K562 (cell line): ENCODE data around the gene HLCS. TPM values are rescaled to one million over a fixed set of nuclear protein-coding genes. Genes with fewer than 3 reads are reported as not detected.

Experiments
- ATAC-seq: fragments of 200-7000 bp; cut with Tn5 transposase; 3 replicates; pipeline ENCODE4 v1.9.1; 2020; ENCODE audit warnings: moderate library complexity
- BruUV-seq: library from RNA; stranded (reverse); fragments of 400-500 nt; replicated peaks from 2 replicates; lab custom pipeline; 2021; lab: Mats Ljungman, UMichigan
- CTCF ChIA-PET: fragments of 300-600 bp; formaldehyde crosslinking; extraction: SDS; loops from one replicate; lab custom pipeline; 2021; ENCODE audit warnings: low intra/inter-chr PET ratio; lab: Yijun Ruan, JAX
- POLR2A ChIA-PET: fragments of 300-600, 350-650 bp; sonication (Branson Sonifier 250); formaldehyde crosslinking; extraction: SDS; loops from one replicate; lab custom pipeline; 2021; ENCODE audit warnings: antibody characterized with exemption, inconsistent platforms; lab: Yijun Ruan, JAX
- DNase-seq, 4 experiments: peaks; one replicate each; pipeline versions ENCODE4 v3.0.0 to v3.0.0-alpha.2; 2011 to 2018; ENCODE audit warnings: low spot score in 3 of 4, mixed read lengths in 3 of 4; ENCODE audit errors: extremely low read depth in 1 of 4
- FAIRE-seq: peaks from 2 replicates; lab custom pipeline; 2011; peaks lifted over from hg19 to GRCh38; lab: Jason Lieb, UNC
- H2AFZ ChIP-seq: 2 replicates; pipeline ENCODE4 v1.6.0; 2011; ENCODE audit warnings: low read depth, low read length, control low read depth, inconsistent platforms
- H3K27ac ChIP-seq: fragments of 200-600 bp; 3 replicates; pipeline ENCODE4 v1.8.0; 2011; ENCODE audit warnings: low read depth, mild to moderate bottlenecking, control low read depth, inconsistent platforms, low read length, moderate library complexity, mixed read lengths; ENCODE audit errors: extremely low read depth
- H3K27me3 ChIP-seq, 2 experiments: fragments of 300-600 bp in 1 of 2; 2 replicates in 1 of 2; 3 replicates in 1 of 2; pipeline versions ENCODE4 v1.6.0 to v1.8.0; 2011; ENCODE audit warnings: inconsistent platforms in 2 of 2, low read length in 2 of 2, mild to moderate bottlenecking in 1 of 2, mixed read lengths in 1 of 2, moderate library complexity in 1 of 2; ENCODE audit not compliant: control insufficient read depth in 2 of 2, insufficient read depth in 2 of 2
- H3K36me3 ChIP-seq: fragments of 300-600 bp; 3 replicates; pipeline ENCODE4 v1.8.0; 2011; ENCODE audit warnings: mild to moderate bottlenecking, low read length, inconsistent platforms; ENCODE audit not compliant: control insufficient read depth, insufficient read depth
- H3K4me1 ChIP-seq, 2 experiments: fragments of 200-600 bp in 1 of 2; replicated peaks in 1 of 2; 2 replicates in 1 of 2; 3 replicates in 1 of 2; pipeline versions ENCODE4 v1.5.1 to v1.8.0; 2011; ENCODE audit warnings: inconsistent platforms in 2 of 2, low read length in 2 of 2, mild to moderate bottlenecking in 1 of 2, mixed read lengths in 1 of 2, moderate library complexity in 1 of 2; ENCODE audit not compliant: control insufficient read depth in 2 of 2, insufficient read depth in 2 of 2
- H3K4me2 ChIP-seq: 2 replicates; pipeline ENCODE4 v1.6.1; 2011; ENCODE audit warnings: low read length, control low read depth, inconsistent platforms, mixed read lengths; ENCODE audit not compliant: insufficient read depth
- H3K4me3 ChIP-seq: fragments of 200-600 bp; sonication (generic), shearing (Covaris generic); 2 replicates; pipeline ENCODE4 v1.5.1; 2016; ENCODE audit warnings: control low read depth, inconsistent platforms
- H3K79me2 ChIP-seq: fragments of 200-600 bp; 3 replicates; pipeline ENCODE4 v1.8.0; 2011; ENCODE audit warnings: low read length, inconsistent platforms; ENCODE audit not compliant: control insufficient read depth, insufficient read depth
- H3K9ac ChIP-seq, 2 experiments: 2 replicates each; pipeline versions ENCODE4 v1.6.0 to v1.6.1; 2011; ENCODE audit warnings: low read depth in 2 of 2, low read length in 2 of 2, control low read depth in 1 of 2, inconsistent platforms in 1 of 2, mild to moderate bottlenecking in 1 of 2, mixed read lengths in 1 of 2; ENCODE audit not compliant: insufficient read depth in 1 of 2
- H3K9me1 ChIP-seq: one replicate; pipeline ENCODE4 v1.6.0; 2011; ENCODE audit warnings: inconsistent platforms, mild to moderate bottlenecking, low read length, moderate library complexity; ENCODE audit not compliant: control insufficient read depth, insufficient read depth
- H3K9me3 ChIP-seq: replicated peaks from 2 replicates; pipeline ENCODE4 v1.5.1; 2011; ENCODE audit warnings: low read depth, low read length, inconsistent platforms; ENCODE audit not compliant: control insufficient read depth, insufficient read depth
- H4K20me1 ChIP-seq: replicated peaks from 2 replicates; pipeline ENCODE4 v1.6.1; 2011; ENCODE audit warnings: low read length, inconsistent platforms, mixed read lengths; ENCODE audit not compliant: control insufficient read depth, insufficient read depth
- E4F1 ChIP-seq: fragments of 250-450 bp; sonication (Bioruptor Pico); IDR thresholded peaks from 2 replicates; pipeline ENCODE4 v1.5.0; 2021; ENCODE audit warnings: mild to moderate bottlenecking, borderline replicate concordance
- NFYB ChIP-seq: IDR thresholded peaks from 2 replicates; pipeline ENCODE4 v1.6.1; 2011; ENCODE audit warnings: mild to moderate bottlenecking, moderate library complexity; ENCODE audit not compliant: insufficient read length; ENCODE audit errors: extremely low read depth
- NR3C1 ChIP-seq: sonication (generic); formaldehyde crosslinking; IDR thresholded peaks from 2 replicates; pipeline ENCODE4 v1.8.1; 2022; ENCODE audit warnings: missing genetic modification reagents
- POU5F1 ChIP-seq: fragments of 150-350 bp; IDR thresholded peaks from 2 replicates; pipeline ENCODE4 v1.6.1; 2014; ENCODE audit warnings: borderline replicate concordance, low read length, low read depth, mild to moderate bottlenecking; ENCODE audit not compliant: partially characterized antibody
- TCF7 ChIP-seq: sonication (generic); IDR thresholded peaks from 2 replicates; pipeline ENCODE4 v1.6.1; 2016; ENCODE audit warnings: antibody characterized with exemption, borderline replicate concordance
- U2AF1 ChIP-seq: fragments of 200-400 bp; formaldehyde crosslinking; optimal IDR thresholded peaks from 2 replicates; pipeline ENCODE3; 2017; ENCODE audit warnings: mild to moderate bottlenecking, low read depth, low read length, moderate library complexity
- ZNF140 ChIP-seq: fragments of 250-450 bp; sonication (Bioruptor Pico); IDR thresholded peaks from 2 replicates; pipeline ENCODE4 v1.8.0; 2021; ENCODE audit warnings: moderate library complexity, mild to moderate bottlenecking, inconsistent platforms
- ZNF507 ChIP-seq: conservative IDR thresholded peaks from 2 replicates; pipeline ENCODE4 v1.6.1; 2017; ENCODE audit warnings: missing genetic modification characterization, missing compliant biosample characterization
- WGBS: fragments of 100-300 bp; shearing (Covaris generic); methylation state at CpG from one replicate; pipeline ENCODE4 v1.1.6; 2016; ENCODE audit warnings: low coverage, mixed read lengths; ENCODE audit not compliant: insufficient coverage; ENCODE audit errors: missing lambda C conversion rate; 5-methylcytosine and 5-hydroxymethylcytosine counted together
- in situ Hi-C: fragments of 300-500 bp; cut with MboI; formaldehyde crosslinking; loops from 4 replicates; pipeline ENCODE4 v1.15.0; 2018; ENCODE audit warnings: inconsistent platforms, mixed read lengths
- intact Hi-C: fragments of 100-400 bp; cut with micrococcal nuclease; formaldehyde crosslinking; loops from 2 replicates; pipeline ENCODE4 v1.14.2; 2022
- polyA plus RNA-seq, 8 experiments: library from polyadenylated mRNA; depleted of rRNA in 4 of 8; stranded (reverse) in 5 of 8; unstranded in 3 of 8; fragments of >200 nt; fragmentation: Nextera tagmentation in 2 of 8; fragmentation: Illumina TruSeq in 1 of 8; extraction: Ambion mirVana in 2 of 8; extraction: Trizol in 1 of 8; gene quantifications; 2 replicates each; pipeline versions ENCODE4 v1.2.1 to v1.2.3, GENCODE V29; 2011 to 2014; ENCODE audit warnings: inconsistent platforms in 1 of 8, missing spikeins in 1 of 8
- total RNA-seq, 7 experiments: library from RNA; depleted of rRNA in 6 of 7; stranded (reverse); fragments of >200 nt in 6 of 7; fragmentation: Illumina TruSeq in 2 of 7; extraction: Trizol in 2 of 7; gene quantifications; 2 replicates each; pipeline versions ENCODE4 v1.2.1 to v1.2.3, GENCODE V29; 2011 to 2021; ENCODE audit warnings: low replicate concordance in 1 of 7

The HLCS gene
- total and polyA plus RNA-seq, 9 of the 15 experiments (the other 6 are each of a cell fraction or from before 2014, with no cell fraction given): 3.0 to 21.5 (median 17.1) TPM

GRCh38 chr21:36753556-36753955 is 212.9 kb downstream of the HLCS start:
- H3K9me3 ChIP-seq: no peaks in the 10 kb centered on the region
- H3K36me3 ChIP-seq: 0 out of 3 replicates have a peak, but pooled peaks cover 6% of the 10 kb centered on the region
- H2AFZ ChIP-seq: no peak overlapping the region
- WGBS: 44% methylated on average over 3 of the region's 3 CpGs
- in situ Hi-C loops (no loop called here), intact Hi-C loops (no loop called here)
- H3K9me1 ChIP-seq: no peaks in the 10 kb centered on the region
- H4K20me1 ChIP-seq: no peaks in the 10 kb centered on the region
- no peaks in the 10 kb centered on the region for H3K4me1 ChIP-seq
- FAIRE-seq: no peak
- no peak overlapping the region for H3K4me2 ChIP-seq
- CTCF ChIA-PET: no interaction called here
- POLR2A ChIA-PET: interaction anchor here (0.6 to 1.4 kb wide), 3 partner anchors 8 to 24 kb away, joined by 3 to 4 read pairs (median 3); no protein-coding TSS in a partner anchor
- no peak for ATAC-seq
- BruUV-seq: no TSS peak
- no peaks in the 10 kb centered on the region for H3K79me2 ChIP-seq
- no peak overlapping the region for H3K9ac ChIP-seq
- TF ChIP-seq TCF7: no peak
- H3K27me3 ChIP-seq: no peaks in the 10 kb centered on the region
- H3K4me3 ChIP-seq: no peak overlapping the region
- no peak for DNase-seq
- no peak overlapping the region for H3K27ac ChIP-seq

- ChIA-PET CTCF (no interaction called here), POLR2A (no interaction called here)
- no peak for TF ChIP-seq NFYB
- TF ChIP-seq U2AF1: no peak
- TF ChIP-seq POU5F1: no peak
- no peak for TF ChIP-seq E4F1 (CRISPR knock-in tag)
- no peak for TF ChIP-seq NR3C1 (CRISPR knock-in tag)
- TF ChIP-seq ZNF140 (CRISPR knock-in tag): no peak
- TF ChIP-seq ZNF507: no peak
- Histone ChIP-seq H2AFZ (no peak overlapping the region), H4K20me1 (no peaks in the 10 kb centered on the region; the same call in 1 of the 2 replicates), H3K27me3 (peaks cover 10% of the 10 kb centered on the region in 2 experiments; a peak in 4 of 5 replicates), H3K36me3 (0 out of 3 replicates have a peak, but pooled peaks cover 3% of the 10 kb centered on the region), H3K4me1 (peaks cover 0 to 13% of the 10 kb centered on the region in 2 experiments; a peak in 3 of 5 replicates), H3K9me1 (no peaks in the 10 kb centered on the region), H3K9ac (no peak overlapping the region), H3K4me2 (no peak overlapping the region), H3K27ac (no peak overlapping the region), H3K79me2 (no peaks in the 10 kb centered on the region), H3K4me3 (no peak overlapping the region), H3K9me3 (no peaks in the 10 kb centered on the region)
- WGBS: 55% methylated on average over 10 of the region's 10 CpGs
- ATAC-seq: no peak
- DNase-seq: no peak
- FAIRE-seq: no peak
- intact Hi-C loops (no loop called here), in situ Hi-C loops (no loop called here)
- no TSS peak for BruUV-seq
Observed at GRCh38 chr21:36751383-36751782, 215.1 kb downstream of the HLCS start.
